ENCODE measurements around the gene VWA5B1.

GRCh38 chr1:20290624-20291597, at the start of gene VWA5B1:
- no peak for TF ChIP-seq POLR2A (IDR thresholded peaks at IDR 0.05; ENCODE audit: low read length)
- TF ChIP-seq GATA1 (IDR thresholded peaks at IDR 0.05; ENCODE audit: low read depth, low read length), result no peak
